GM03348 (cell line): Measurements from ENCODE around the gene PCDHGA12.

Experiments
- DNase-seq: peaks from one replicate; pipeline ENCODE4 v3.0.0; 2012; ENCODE audit warnings: low spot score

The PCDHGA12 gene

GRCh38 chr5:141439411-141440141, 9.3 kb downstream of the PCDHGA12 start:
- DNase-seq: no peak

- no peak for DNase-seq
These were observed 10.0 kb downstream of the PCDHGA12 start for GRCh38 chr5:141440341-141440740.

GRCh38 chr5:141441571-141442170, 11.4 kb downstream of the PCDHGA12 start:
- no peak for DNase-seq

- DNase-seq: no peak
These were observed 35.0 kb downstream of the PCDHGA12 start for GRCh38 chr5:141465351-141465750.

- peak; percentile 96 for DNase-seq
These were observed 45.4 kb downstream of the PCDHGA12 start, which contains the start of gene PCDHGC3 for GRCh38 chr5:141475625-141476131. Gene PCDHGC3 (plus strand): TSS chr5:141475966. CDS start chr5:141476117, 151 bp downstream.

GRCh38 chr5:141476132-141476911, 46.0 kb downstream of the PCDHGA12 start:
- peak; percentile 77 for DNase-seq

- no peak for DNase-seq
These were observed 46.8 kb downstream of the PCDHGA12 start for GRCh38 chr5:141477044-141477575.

GRCh38 chr5:141477815-141478214, 47.5 kb downstream of the PCDHGA12 start:
- no peak for DNase-seq

- DNase-seq: no peak
These were observed 48.1 kb downstream of the PCDHGA12 start for GRCh38 chr5:141478321-141478945.

GRCh38 chr5:141479776-141480175, 49.5 kb downstream of the PCDHGA12 start:
- no peak for DNase-seq
